H1 (cell line): ENCODE measurements around the gene KRT85. TPM values are rescaled to one million over a fixed set of nuclear protein-coding genes. Genes with fewer than 3 reads are reported as not detected.

ENCODE experiments used
- CTCF ChIA-PET: fragments of 300-600 bp; sonication (Branson Sonifier 250); formaldehyde crosslinking; loops from one replicate; lab custom pipeline; 2021; ENCODE audit not compliant: partially characterized antibody; lab: Charles Lee
- POLR2A ChIA-PET: fragments of 300-600 bp; sonication (Branson Sonifier 250); formaldehyde crosslinking; loops from one replicate; lab custom pipeline; 2021; ENCODE audit warnings: inconsistent platforms; ENCODE audit not compliant: partially characterized antibody; lab: Charles Lee
- DNase-seq, 2 experiments: peaks; one replicate each; pipeline versions ENCODE4 v3.0.0 to v3.0.0-alpha.2; 2010 to 2022; ENCODE audit warnings: low spot score in 2 of 2, low read depth in 1 of 2, mixed read lengths in 1 of 2
- FAIRE-seq: peaks from 2 replicates; lab custom pipeline; 2011; peaks lifted over from hg19 to GRCh38; lab: Jason Lieb, UNC
- H2AFZ ChIP-seq: 2 replicates; pipeline ENCODE4 v1.8.1; 2012; ENCODE audit warnings: low read length, inconsistent platforms
- H2AK5ac ChIP-seq: 2 replicates; pipeline ENCODE4 v1.6.1; 2013; ENCODE audit warnings: low read depth, low read length
- H2BK120ac ChIP-seq: replicated peaks from 2 replicates; pipeline ENCODE3; 2013; ENCODE audit warnings: low read depth, low read length, inconsistent platforms
- H2BK12ac ChIP-seq: 2 replicates; pipeline ENCODE4 v1.6.1; 2013; ENCODE audit warnings: low read depth, low read length
- H2BK15ac ChIP-seq: 2 replicates; pipeline ENCODE4 v1.6.1; 2013; ENCODE audit warnings: low read length
- H2BK20ac ChIP-seq: 2 replicates; pipeline ENCODE4 v1.6.1; 2013; ENCODE audit warnings: low read length
- H2BK5ac ChIP-seq: 2 replicates; pipeline ENCODE4 v1.6.1; 2013; ENCODE audit warnings: low read depth, low read length
- H3K14ac ChIP-seq: 2 replicates; pipeline ENCODE4 v1.6.1; 2013; ENCODE audit warnings: inconsistent platforms; ENCODE audit not compliant: insufficient read length
- H3K18ac ChIP-seq: 2 replicates; pipeline ENCODE4 v1.6.1; 2013; ENCODE audit warnings: low read length; ENCODE audit errors: extremely low read depth
- H3K23ac ChIP-seq: 2 replicates; pipeline ENCODE4 v1.6.1; 2013; ENCODE audit warnings: inconsistent platforms; ENCODE audit not compliant: insufficient read length
- H3K23me2 ChIP-seq: 2 replicates; pipeline ENCODE4 v1.6.1; 2013; ENCODE audit warnings: low read depth, low read length
- H3K27ac ChIP-seq: 2 replicates; pipeline ENCODE4 v1.6.1; 2011; ENCODE audit warnings: low read depth, low read length, inconsistent platforms
- H3K27me3 ChIP-seq, 4 experiments: replicated peaks in 1 of 4; 1 replicate in 1 of 4; 2 replicates in 3 of 4; pipeline versions ENCODE4 v1.6.1 to v1.8.1; 2011 to 2013; ENCODE audit warnings: low read length in 3 of 4, mild to moderate bottlenecking in 3 of 4, inconsistent platforms in 2 of 4, mixed read lengths in 2 of 4, moderate library complexity in 1 of 4; ENCODE audit not compliant: control insufficient read depth in 3 of 4, insufficient read depth in 3 of 4; ENCODE audit errors: extremely low read depth in 1 of 4
- H3K36me3 ChIP-seq, 4 experiments: 2 replicates each; pipeline versions ENCODE4 v1.6.1 to v1.8.1; 2011 to 2013; ENCODE audit warnings: mild to moderate bottlenecking in 4 of 4, low read length in 3 of 4, moderate library complexity in 2 of 4, control low read depth in 1 of 4, inconsistent platforms in 1 of 4; ENCODE audit not compliant: insufficient read depth in 4 of 4, control insufficient read depth in 2 of 4
- H3K4ac ChIP-seq: replicated peaks from 2 replicates; pipeline ENCODE3; 2013; ENCODE audit warnings: low read length, low read depth, mixed read lengths, inconsistent platforms; ENCODE audit not compliant: insufficient read length
- H3K4me1 ChIP-seq, 4 experiments: replicated peaks in 1 of 4; 1 replicate in 1 of 4; 2 replicates in 3 of 4; pipeline versions ENCODE4 v1.6.1 to v1.8.1; 2011 to 2013; ENCODE audit warnings: low read length in 3 of 4, inconsistent platforms in 2 of 4, mixed read lengths in 1 of 4; ENCODE audit not compliant: insufficient read depth in 4 of 4, control insufficient read depth in 3 of 4
- H3K4me2 ChIP-seq, 2 experiments: 2 replicates each; pipeline versions ENCODE4 v1.6.1 to v1.8.1; 2011 to 2013; ENCODE audit warnings: low read depth in 2 of 2, low read length in 2 of 2, control low read depth in 1 of 2, inconsistent platforms in 1 of 2, mild to moderate bottlenecking in 1 of 2; ENCODE audit not compliant: insufficient read depth in 1 of 2
- H3K4me3 ChIP-seq, 4 experiments: fragments of 200-600, 300-600 bp in 1 of 4; sonication (generic), shearing (Covaris generic), sonication (Bioruptor Twin) in 1 of 4; 2 replicates each; pipeline versions ENCODE4 v1.5.1 to v1.8.1; 2011 to 2016; ENCODE audit warnings: low read length in 4 of 4, low read depth in 3 of 4, control low read depth in 2 of 4, inconsistent platforms in 2 of 4, mild to moderate bottlenecking in 2 of 4, mixed read lengths in 1 of 4, moderate library complexity in 1 of 4; ENCODE audit not compliant: insufficient read depth in 2 of 4; ENCODE audit errors: extremely low read depth in 1 of 4
- H3K56ac ChIP-seq: replicated peaks from 2 replicates; pipeline ENCODE3; 2013; ENCODE audit warnings: low read depth, mild to moderate bottlenecking, mixed read lengths, low read length, inconsistent platforms; ENCODE audit not compliant: insufficient read length
- H3K79me1 ChIP-seq: 2 replicates; pipeline ENCODE4 v1.6.1; 2013; ENCODE audit warnings: low read depth, low read length, control low read depth
- H3K79me2 ChIP-seq, 2 experiments: 2 replicates each; pipeline versions ENCODE4 v1.6.1 to v1.8.1; 2012 to 2013; ENCODE audit warnings: low read length in 2 of 2, mild to moderate bottlenecking in 2 of 2, inconsistent platforms in 1 of 2; ENCODE audit not compliant: insufficient read depth in 2 of 2, control insufficient read depth in 1 of 2
- H3K9ac ChIP-seq, 4 experiments: replicated peaks in 1 of 4; 1 replicate in 1 of 4; 2 replicates in 3 of 4; pipeline versions ENCODE4 v1.6.1 to v1.8.1; 2011 to 2013; ENCODE audit warnings: low read depth in 3 of 4, low read length in 3 of 4, control low read depth in 2 of 4, mild to moderate bottlenecking in 2 of 4, moderate library complexity in 2 of 4, inconsistent platforms in 1 of 4; ENCODE audit errors: extremely low read depth in 1 of 4
- H3K9me3 ChIP-seq, 2 experiments: 2 replicates each; pipeline versions ENCODE4 v1.6.1 to v1.8.1; 2012 to 2013; ENCODE audit warnings: mild to moderate bottlenecking in 2 of 2, moderate library complexity in 2 of 2, control low read depth in 1 of 2, inconsistent platforms in 1 of 2, low read depth in 1 of 2, low read length in 1 of 2, mixed read lengths in 1 of 2; ENCODE audit not compliant: insufficient read depth in 2 of 2
- H4K20me1 ChIP-seq, 2 experiments: replicated peaks in 1 of 2; 2 replicates each; pipeline versions ENCODE3 to v1.8.1; 2011 to 2013; ENCODE audit warnings: inconsistent platforms in 2 of 2, low read length in 2 of 2, mild to moderate bottlenecking in 1 of 2; ENCODE audit not compliant: insufficient read depth in 2 of 2, control insufficient read depth in 1 of 2
- H4K5ac ChIP-seq: 2 replicates; pipeline ENCODE4 v1.6.1; 2013; ENCODE audit warnings: low read length, low read depth, mixed read lengths, inconsistent platforms; ENCODE audit not compliant: insufficient read length
- H4K8ac ChIP-seq: 2 replicates; pipeline ENCODE4 v1.8.0; 2013; ENCODE audit warnings: mild to moderate bottlenecking, moderate library complexity, low read length, inconsistent platforms; ENCODE audit not compliant: insufficient read depth; ENCODE audit errors: extremely low read depth
- H4K91ac ChIP-seq: replicated peaks from 2 replicates; pipeline ENCODE3; 2013; ENCODE audit warnings: low read length, mixed read lengths, inconsistent platforms; ENCODE audit not compliant: insufficient read length
- CBX8 ChIP-seq: fragments of 300-800, 300-1000 bp; sonication (generic); IDR thresholded peaks from 2 replicates; pipeline ENCODE4 v1.7.1; 2016; ENCODE audit warnings: low read depth, low read length, borderline replicate concordance
- WGBS, 2 experiments: shearing (Covaris generic) in 1 of 2; methylation state at CpG; one replicate each; pipeline versions ENCODE4 v1.1.6 to v1.1.7; 2013 to 2015; ENCODE audit warnings: low lambda C conversion rate in 2 of 2, mixed read lengths in 2 of 2, inconsistent platforms in 1 of 2, low coverage in 1 of 2, missing lambda C conversion rate in 1 of 2; ENCODE audit not compliant: insufficient replicate concordance in 2 of 2, insufficient coverage in 1 of 2, insufficient read length in 1 of 2; ENCODE audit errors: extremely low coverage in 1 of 2, missing lambda C conversion rate in 1 of 2; 5-methylcytosine and 5-hydroxymethylcytosine counted together
- polyA plus RNA-seq, 7 experiments: library from polyadenylated mRNA; depleted of rRNA in 3 of 7; stranded (reverse) in 5 of 7; unstranded in 2 of 7; fragments of >200 nt in 5 of 7; fragments of 200-250 nt in 2 of 7; gene quantifications; 1 replicate in 5 of 7; 2 replicates in 1 of 7; 4 replicates in 1 of 7; pipeline versions ENCODE4 v1.2.1 to v1.2.3, GENCODE V29; 2011 to 2013; ENCODE audit warnings: missing spikeins in 2 of 7, mixed read lengths in 2 of 7
- total RNA-seq: library from RNA; stranded (reverse); fragmentation: NEBNext Ultra II Directional; extraction: Animal tissue kit (Norgen Biotek cat#: 25700); gene quantifications from 2 replicates; pipeline ENCODE4 v1.2.1, GENCODE V29; 2021
- TF ChIP-seq, protein P1 (sequence below): IDR thresholded peaks from 2 replicates; pipeline ENCODE4 v1.6.1; 2011; ENCODE audit warnings: low read depth, mild to moderate bottlenecking, low read length; ENCODE audit not compliant: insufficient read depth

The KRT85 gene
- total and polyA plus RNA-seq, 2 of the 8 experiments (the other 6 are each of a cell fraction or from before 2014, with no cell fraction given) = not detected

- H4K5ac ChIP-seq = no peak overlapping the region
- FAIRE-seq (no peak), DNase-seq (no peak)
- H2AK5ac ChIP-seq = no peak overlapping the region
- no peak overlapping the region for H4K8ac ChIP-seq
- no peak overlapping the region for H3K27ac ChIP-seq
- no peak overlapping the region for H3K14ac ChIP-seq
- WGBS, 2 experiments = 82% methylated on average over 11 of the region's 11 CpGs; no CpG with 5 or more reads in 1 of the 2 experiments
- H4K20me1 ChIP-seq = no peaks in the 10 kb centered on the region
- H3K23ac ChIP-seq = no peak overlapping the region
- H3K4me2 ChIP-seq = no peak overlapping the region
- no peak overlapping the region for H2AFZ ChIP-seq
- no peak overlapping the region for H3K18ac ChIP-seq
- H3K56ac ChIP-seq = no peak overlapping the region
- H4K91ac ChIP-seq = peak overlapping the region; percentile 9
- TF ChIP-seq CBX8 = no peak
- TF ChIP-seq, protein P1, sequence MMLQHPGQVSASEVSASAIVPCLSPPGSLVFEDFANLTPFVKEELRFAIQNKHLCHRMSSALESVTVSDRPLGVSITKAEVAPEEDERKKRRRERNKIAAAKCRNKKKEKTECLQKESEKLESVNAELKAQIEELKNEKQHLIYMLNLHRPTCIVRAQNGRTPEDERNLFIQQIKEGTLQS = no peak
- no peaks in the 10 kb centered on the region for H3K79me2 ChIP-seq
- no peaks in the 10 kb centered on the region for H3K4me1 ChIP-seq
- no peak overlapping the region for H3K9ac ChIP-seq
- no peak overlapping the region for H2BK15ac ChIP-seq
- H3K27me3 ChIP-seq = no peaks in the 10 kb centered on the region; a peak in 1 of 7 replicates
- ChIA-PET POLR2A (interaction anchor here (1.0 kb wide), 1 partner anchor 10 kb away, joined by 3 read pairs; no protein-coding TSS in a partner anchor), CTCF (interaction anchor here (0.6 to 19.8 kb wide), 31 partner anchors 8 to 561 kb away, joined by 3 to 353 read pairs (median 6); partner anchors contain the start of genes KRT7, KRT80 and KRT84)
- no peak overlapping the region for H2BK120ac ChIP-seq
- no peak overlapping the region for H2BK12ac ChIP-seq
- no peaks in the 10 kb centered on the region for H3K79me1 ChIP-seq
- H3K36me3 ChIP-seq = no peaks in the 10 kb centered on the region
- H3K4me3 ChIP-seq = no peak overlapping the region
- no peak overlapping the region for H2BK5ac ChIP-seq
- no peak overlapping the region for H3K4ac ChIP-seq
- peaks cover 1% of the 10 kb centered on the region; the same call in 1 of the 2 replicates for H3K23me2 ChIP-seq
- no peaks in the 10 kb centered on the region; a peak in 1 of 4 replicates for H3K9me3 ChIP-seq
- no peak overlapping the region for H2BK20ac ChIP-seq
Observed at GRCh38 chr12:52318241-52318990, 48.9 kb downstream of the KRT85 start.
